UCSD-AML1 (cell line): ENCODE data around the gene B4GALNT1.
A peak's percentile ranks its signal among the peaks of the same experiment; 100 is the strongest.

Experiments used
- DNase-seq: peaks from one replicate; lab custom pipeline; 2025; ENCODE audit not compliant: unreplicated experiment; lab: John Stamatoyannopoulos, UW

Gene B4GALNT1

GRCh38 chr12:57609781-57610553 lies 23.0 kb downstream of the B4GALNT1 start:
- no peak for DNase-seq

DNA sequence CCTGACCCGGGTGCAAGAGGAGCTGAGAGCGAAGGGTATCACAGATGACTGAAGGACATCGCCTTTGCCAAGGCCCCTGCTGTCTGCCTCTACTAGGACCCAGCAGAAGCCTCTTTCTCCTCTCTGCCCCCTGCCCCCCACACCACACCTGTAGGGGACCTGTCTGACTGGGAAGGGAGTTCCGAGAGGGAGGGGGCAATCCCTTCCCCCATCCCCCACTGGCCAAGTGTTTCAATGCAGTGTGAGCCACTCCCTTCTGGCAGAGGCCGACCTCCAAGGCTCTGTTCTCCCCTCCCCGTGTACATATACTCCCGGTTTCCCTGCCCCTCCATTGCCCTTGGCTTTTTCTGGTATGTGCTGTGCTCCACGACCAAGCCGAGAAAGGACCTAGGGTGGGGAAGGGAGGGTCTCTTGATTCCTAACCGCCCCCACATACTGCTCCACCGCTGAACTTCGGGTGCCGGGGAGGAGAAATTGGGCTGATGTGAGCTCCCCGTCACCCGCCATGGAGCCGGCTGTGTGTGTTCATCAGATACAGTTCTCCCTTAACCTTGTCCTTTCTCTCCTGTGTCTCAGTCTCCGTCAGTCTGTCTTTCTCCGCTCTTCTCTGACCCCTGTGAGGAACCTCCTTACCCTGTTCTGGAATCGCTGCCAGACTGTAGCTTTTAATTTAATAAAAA lies 23.8 kb downstream of the B4GALNT1 start:
- no peak for DNase-seq

- no peak for DNase-seq
Measured at GRCh38 chr12:57607958-57608663, 24.9 kb downstream of the B4GALNT1 start.

- no peak for DNase-seq
Measured at GRCh38 chr12:57606821-57607220, 26.2 kb downstream of the B4GALNT1 start.

- DNase-seq: no peak
Measured at GRCh38 chr12:57606399-57606798, 26.6 kb downstream of the B4GALNT1 start.

DNA sequence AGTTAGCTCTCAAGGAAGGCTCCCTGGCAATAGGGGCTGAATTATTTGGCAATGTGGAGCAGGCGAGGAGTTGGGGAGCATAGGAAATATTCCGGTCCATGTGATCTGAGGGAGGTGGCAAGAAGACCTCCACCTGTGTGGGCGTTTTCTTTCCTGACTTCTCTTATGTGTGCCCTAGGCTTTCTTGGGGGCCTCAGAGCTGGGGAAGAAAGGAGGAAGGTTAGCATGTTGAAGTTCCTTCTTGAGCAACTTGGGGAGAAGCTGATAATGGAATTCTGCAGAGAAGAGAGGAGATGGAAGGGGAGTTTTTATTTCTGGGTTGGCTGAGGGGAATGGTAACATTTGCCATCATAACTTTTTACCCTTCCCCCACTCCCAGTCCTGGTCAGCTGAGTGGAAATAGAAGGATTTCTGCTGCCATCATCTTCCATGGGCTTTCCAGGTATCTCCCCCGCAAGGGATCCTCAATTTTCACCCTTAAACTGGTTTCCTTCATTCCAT lies 27.1 kb downstream of the B4GALNT1 start:
- DNase-seq: no peak

- no peak for DNase-seq
Measured at GRCh38 chr12:57604992-57605810, 27.8 kb downstream of the B4GALNT1 start.

DNA sequence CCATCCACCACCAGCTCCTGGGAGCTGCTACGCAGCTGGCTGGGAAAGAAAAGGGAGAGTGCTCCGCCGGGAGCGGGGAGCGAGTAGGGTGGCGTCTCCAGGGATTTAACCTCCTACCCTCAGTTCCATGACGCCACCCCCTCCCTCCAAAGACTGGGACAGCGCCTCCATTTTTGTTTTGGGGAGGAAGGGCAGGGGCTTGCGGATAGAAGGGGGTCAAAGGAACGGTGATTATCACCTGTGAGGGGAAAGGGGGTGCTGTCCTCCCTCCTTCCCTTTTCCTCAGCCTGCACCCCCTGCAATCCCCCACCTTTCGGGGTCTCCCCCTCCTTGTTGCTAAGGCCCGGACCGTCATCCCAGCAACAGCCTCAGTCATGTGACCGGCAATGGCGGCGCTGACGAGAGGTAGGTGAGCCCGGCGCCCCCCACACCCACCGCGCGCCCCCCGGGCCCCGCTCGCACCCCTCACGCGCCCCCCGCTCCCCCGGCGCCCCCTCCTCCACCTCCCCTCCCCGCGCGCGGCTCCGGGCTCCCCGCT lies 28.5 kb downstream of the B4GALNT1 start, which contains the start of gene DTX3:
Gene DTX3 (plus strand): TSS at position 371 of the 538 bp plus-strand sequence. CDS start 1,694 bp downstream, outside the sequence.
- DNase-seq: no peak

DNA sequence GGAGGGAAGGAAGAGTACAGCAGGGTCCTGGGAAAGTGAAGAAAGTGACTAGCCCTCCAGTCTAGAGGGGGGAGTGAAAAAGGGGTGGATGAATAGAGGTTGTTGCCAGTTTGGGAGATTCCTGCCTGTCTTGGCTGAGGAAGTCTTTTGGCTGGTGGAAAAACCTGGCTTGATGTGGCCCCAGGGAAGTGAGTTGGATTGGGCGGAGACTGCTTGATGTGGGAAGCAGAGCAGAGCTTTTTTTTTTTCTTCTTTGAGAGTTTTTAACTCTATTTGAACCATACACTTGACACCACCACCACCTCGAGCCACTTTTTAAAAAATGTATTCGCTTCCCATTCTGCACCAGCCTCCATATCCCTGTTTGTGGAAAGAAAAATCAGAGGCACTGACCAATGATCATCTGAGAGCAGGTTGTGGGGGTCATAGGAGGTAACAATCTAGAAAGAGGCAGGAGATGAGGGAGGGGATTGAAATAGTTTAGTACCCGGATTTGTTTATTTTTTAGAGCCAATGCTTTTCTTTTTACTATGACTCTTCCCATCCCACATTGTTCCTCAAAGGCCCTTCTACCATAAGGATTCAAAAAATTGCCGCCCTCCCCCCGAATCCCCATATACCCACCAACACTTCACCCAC lies 29.1 kb downstream of the B4GALNT1 start:
- no peak for DNase-seq

GRCh38 chr12:57603324-57603723 lies 29.7 kb downstream of the B4GALNT1 start:
- DNase-seq: no peak

DNA sequence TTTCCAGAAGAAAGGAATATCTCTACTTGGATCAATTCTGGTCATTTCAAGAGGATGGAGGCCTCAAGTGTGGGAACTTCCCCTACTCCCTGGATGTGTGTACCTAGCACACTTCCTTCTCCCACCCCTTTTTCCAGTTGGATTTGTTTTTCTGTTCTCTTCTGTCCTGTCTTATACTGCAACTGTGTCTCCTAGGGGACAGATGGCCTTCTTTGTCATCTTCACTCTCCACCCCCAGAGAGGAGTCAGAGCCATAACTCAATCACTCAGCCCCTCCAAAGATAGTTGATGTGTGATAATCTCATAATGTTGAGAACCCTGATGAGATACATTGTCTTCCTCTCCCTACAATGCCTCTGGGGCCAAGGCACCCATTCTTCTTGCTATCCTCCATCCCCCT lies 30.5 kb downstream of the B4GALNT1 start:
- DNase-seq: no peak

DNA sequence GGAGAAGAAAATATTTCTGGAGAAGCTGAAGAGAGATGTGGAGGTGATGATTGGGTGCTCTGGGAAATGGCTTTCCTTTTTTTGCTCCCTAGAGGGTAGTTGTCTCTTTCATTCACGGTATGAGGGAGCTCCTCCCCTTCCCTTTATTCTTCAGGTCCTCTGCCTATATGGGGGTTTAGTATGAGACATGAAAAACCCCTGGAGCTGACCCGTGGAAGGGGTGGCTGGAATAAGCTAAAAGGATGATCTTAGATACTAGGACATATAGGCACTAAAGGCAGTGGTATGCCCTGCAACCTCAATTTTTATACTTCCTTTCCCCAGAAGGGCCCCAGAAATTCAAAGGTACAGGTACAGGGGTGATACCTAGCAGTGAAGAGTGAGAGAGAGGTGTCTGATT lies 32.6 kb downstream of the B4GALNT1 start:
- no peak for DNase-seq

GRCh38 chr12:57593187-57593586 lies 39.8 kb downstream of the B4GALNT1 start:
- no peak for DNase-seq

- DNase-seq: no peak
Measured at GRCh38 chr12:57592551-57593165, 40.3 kb downstream of the B4GALNT1 start.

GRCh38 chr12:57591782-57592325 lies 41.1 kb downstream of the B4GALNT1 start:
- DNase-seq: no peak

GRCh38 chr12:57590864-57591781 lies 41.9 kb downstream of the B4GALNT1 start, which contains the start of gene PIP4K2C:
Gene PIP4K2C (plus strand): TSS chr12:57591192. CDS start chr12:57591290, 98 bp downstream.
- DNase-seq: peak; percentile 84

- DNase-seq: no peak
Measured at GRCh38 chr12:57590479-57590863, 42.5 kb downstream of the B4GALNT1 start.
